ENCODE data around the gene KRT12. TPM values are rescaled to one million over a fixed set of nuclear protein-coding genes. Genes with fewer than 3 reads are reported as not detected.

KRT12 gene
- total RNA-seq, 1 donor: not detected

GRCh38 chr17:40910441-40910841, 43.4 kb upstream of the KRT12 start:
- H3K4me3 ChIP-seq (ENCODE audit: low read depth, low read length): no peak overlapping the region
- TF ChIP-seq, protein P1, sequence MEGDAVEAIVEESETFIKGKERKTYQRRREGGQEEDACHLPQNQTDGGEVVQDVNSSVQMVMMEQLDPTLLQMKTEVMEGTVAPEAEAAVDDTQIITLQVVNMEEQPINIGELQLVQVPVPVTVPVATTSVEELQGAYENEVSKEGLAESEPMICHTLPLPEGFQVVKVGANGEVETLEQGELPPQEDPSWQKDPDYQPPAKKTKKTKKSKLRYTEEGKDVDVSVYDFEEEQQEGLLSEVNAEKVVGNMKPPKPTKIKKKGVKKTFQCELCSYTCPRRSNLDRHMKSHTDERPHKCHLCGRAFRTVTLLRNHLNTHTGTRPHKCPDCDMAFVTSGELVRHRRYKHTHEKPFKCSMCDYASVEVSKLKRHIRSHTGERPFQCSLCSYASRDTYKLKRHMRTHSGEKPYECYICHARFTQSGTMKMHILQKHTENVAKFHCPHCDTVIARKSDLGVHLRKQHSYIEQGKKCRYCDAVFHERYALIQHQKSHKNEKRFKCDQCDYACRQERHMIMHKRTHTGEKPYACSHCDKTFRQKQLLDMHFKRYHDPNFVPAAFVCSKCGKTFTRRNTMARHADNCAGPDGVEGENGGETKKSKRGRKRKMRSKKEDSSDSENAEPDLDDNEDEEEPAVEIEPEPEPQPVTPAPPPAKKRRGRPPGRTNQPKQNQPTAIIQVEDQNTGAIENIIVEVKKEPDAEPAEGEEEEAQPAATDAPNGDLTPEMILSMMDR (IDR thresholded peaks at IDR 0.05; ENCODE audit: insufficient read depth, low read length): no peak
- peak; percentile 77 for DNase-seq (ENCODE audit: low read depth)

DNA sequence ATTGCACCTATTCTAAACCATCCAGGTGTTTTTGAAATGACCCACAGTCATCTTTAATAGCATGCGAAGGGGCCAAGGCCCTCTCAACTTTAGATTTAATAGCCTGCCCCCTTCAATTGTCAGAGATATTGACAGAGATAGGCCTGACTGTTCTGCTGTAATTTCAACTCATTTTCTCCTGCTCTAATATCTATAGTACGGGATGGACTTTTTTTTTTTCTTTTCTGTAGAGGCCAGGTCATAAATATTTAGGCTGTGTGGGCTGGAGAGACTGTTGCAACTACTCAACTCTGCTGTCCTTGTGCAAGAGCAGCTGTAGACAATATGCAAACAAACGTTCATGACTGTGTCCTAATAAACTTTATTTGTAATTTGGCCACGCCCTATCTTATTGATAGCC, 42.7 kb upstream of the KRT12 start:
- no peak overlapping the region for H3K4me3 ChIP-seq (ENCODE audit: low read depth, low read length)
- peak; percentile 64 for DNase-seq (ENCODE audit: low read depth)

GRCh38 chr17:40909351-40909750, 42.3 kb upstream of the KRT12 start:
- H3K4me3 ChIP-seq (ENCODE audit: low read depth, low read length): no peak overlapping the region
- TF ChIP-seq, protein P1 (IDR thresholded peaks at IDR 0.05; ENCODE audit: insufficient read depth, low read length): peak; percentile 77
- DNase-seq (ENCODE audit: low read depth): peak; percentile 98

More for the DNA sequence above, 42.7 kb upstream of the KRT12 start:
- TF ChIP-seq, protein P1 (IDR thresholded peaks at IDR 0.05; ENCODE audit: insufficient read depth, low read length): no peak

DNA sequence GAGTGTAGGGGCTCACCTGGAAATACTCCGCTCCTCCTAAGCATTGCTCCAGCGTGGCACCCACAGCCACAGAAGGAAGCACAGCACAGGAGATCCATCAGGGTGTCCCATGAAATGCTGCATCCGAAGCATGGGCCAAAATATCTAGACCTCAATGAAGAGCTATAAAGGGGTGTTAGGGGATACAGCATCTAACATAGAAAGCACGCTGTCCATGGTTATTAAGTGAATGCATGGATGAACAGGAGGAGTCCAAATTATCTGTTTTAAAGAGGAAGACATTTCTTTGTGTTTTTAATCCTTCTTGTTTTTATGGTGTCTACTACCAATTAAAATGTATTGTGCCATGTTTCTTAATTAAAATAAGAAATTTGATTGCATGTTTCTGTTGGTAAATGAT, 39.6 kb upstream of the KRT12 start:
- TF ChIP-seq, protein P1 (IDR thresholded peaks at IDR 0.05; ENCODE audit: insufficient read depth, low read length): no peak
- no peak overlapping the region for H3K4me3 ChIP-seq (ENCODE audit: low read depth, low read length)
- DNase-seq (ENCODE audit: low read depth): no peak

DNA sequence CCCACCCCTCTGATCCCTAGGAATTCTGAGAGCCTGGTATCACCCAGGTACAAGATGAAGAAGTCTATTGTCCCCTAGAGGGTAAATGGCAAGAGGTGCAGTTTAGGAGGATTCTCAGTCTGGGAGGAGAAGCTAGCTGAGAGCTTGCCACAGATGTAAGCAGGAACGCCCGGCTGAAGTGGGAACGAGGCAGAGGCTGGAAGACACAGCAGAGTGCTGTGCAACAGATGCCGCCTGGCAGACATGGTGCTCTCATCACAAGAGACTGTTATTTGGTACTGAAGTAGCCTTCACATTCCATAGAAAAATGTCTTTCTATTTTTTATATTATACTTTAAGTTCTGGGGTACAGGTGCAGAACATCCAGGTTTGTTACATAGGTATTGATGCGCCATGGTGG, 38.3 kb upstream of the KRT12 start:
- no peak for DNase-seq (ENCODE audit: low read depth)
- H3K4me3 ChIP-seq (ENCODE audit: low read depth, low read length): no peak overlapping the region
- TF ChIP-seq, protein P1 (IDR thresholded peaks at IDR 0.05; ENCODE audit: insufficient read depth, low read length): no peak

DNA sequence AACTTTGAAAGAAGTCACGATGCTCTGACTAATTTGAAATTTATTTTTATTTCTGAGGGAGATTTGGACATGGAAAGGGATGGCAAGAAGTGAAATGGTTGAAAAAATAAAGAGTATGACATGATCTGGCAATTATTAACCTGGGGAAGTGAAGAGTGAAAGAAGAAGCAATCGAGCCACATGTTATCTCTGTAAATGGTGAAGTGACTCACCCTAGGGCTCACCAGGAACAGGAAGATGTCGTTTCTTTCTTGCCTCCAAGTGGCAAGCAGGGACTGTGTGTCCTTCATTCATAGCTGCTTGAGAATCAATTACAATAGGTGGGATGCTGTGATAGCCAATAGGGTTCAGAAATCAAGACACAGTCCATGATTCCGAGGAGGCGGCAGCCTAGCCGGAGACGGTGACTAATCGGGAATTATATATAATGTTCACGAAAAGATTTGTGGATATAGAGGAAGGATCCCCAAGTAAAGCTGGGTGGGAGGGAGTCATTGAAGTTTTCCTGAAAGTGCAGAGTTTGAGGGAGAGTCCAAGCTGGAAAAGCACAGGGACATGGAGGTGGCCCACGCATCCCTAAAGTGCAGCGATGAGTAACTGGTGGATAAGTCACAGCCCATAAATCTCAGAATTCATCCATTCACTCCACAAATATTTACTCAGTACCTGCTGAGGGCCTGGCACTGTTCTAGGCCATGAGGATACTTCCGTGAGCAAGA, 36.3 kb upstream of the KRT12 start:
- no peak overlapping the region for H3K4me3 ChIP-seq (ENCODE audit: low read depth, low read length)
- peak; percentile 10 for DNase-seq (ENCODE audit: low read depth)
- TF ChIP-seq, protein P1 (IDR thresholded peaks at IDR 0.05; ENCODE audit: insufficient read depth, low read length): no peak

DNA sequence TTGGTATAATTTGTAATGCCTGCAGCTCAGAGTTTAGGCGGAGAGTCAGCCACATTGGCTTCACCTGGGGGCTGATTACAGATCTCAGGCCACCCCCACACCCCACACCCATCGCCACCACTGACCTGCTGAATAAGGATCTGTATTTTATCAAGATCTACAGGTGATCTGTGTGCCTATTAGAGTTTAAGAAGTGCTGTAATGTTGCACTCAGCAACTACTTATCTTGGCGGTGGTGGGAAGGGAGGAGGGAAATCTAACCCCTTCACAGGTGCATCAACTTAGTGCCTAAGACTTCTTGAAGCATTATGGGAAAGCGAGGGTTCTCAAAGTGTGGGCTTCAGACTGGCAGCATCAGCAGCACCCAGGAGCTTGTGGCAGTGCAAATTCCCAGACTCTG, 35.5 kb upstream of the KRT12 start:
- TF ChIP-seq, protein P1 (IDR thresholded peaks at IDR 0.05; ENCODE audit: insufficient read depth, low read length): no peak
- no peak overlapping the region for H3K4me3 ChIP-seq (ENCODE audit: low read depth, low read length)
- DNase-seq (ENCODE audit: low read depth): no peak
